ENCODE measurements around the gene SLC35F1.

Gene SLC35F1

GRCh38 chr6:118280210-118280609 lies 373.1 kb downstream of the SLC35F1 start:
- no peak for TF ChIP-seq CTCF (IDR thresholded peaks at IDR 0.05; ENCODE audit: low read depth, low read length, missing control alignments)
- no peak overlapping the region for H3K4me3 ChIP-seq (ENCODE audit: low read depth, low read length)
- peak; percentile 51 for DNase-seq (ENCODE audit: low read depth)

GRCh38 chr6:118281291-118281690 lies 374.2 kb downstream of the SLC35F1 start:
- no peak overlapping the region for H3K4me3 ChIP-seq (ENCODE audit: low read depth, low read length)
- no peak for TF ChIP-seq CTCF (IDR thresholded peaks at IDR 0.05; ENCODE audit: low read depth, low read length, missing control alignments)
- no peak for DNase-seq (ENCODE audit: low read depth)

GRCh38 chr6:118283766-118284165 lies 376.7 kb downstream of the SLC35F1 start:
- peak; percentile 64 for TF ChIP-seq CTCF (IDR thresholded peaks at IDR 0.05; ENCODE audit: low read depth, low read length, missing control alignments)
- no peak overlapping the region for H3K4me3 ChIP-seq (ENCODE audit: low read depth, low read length)
- DNase-seq (ENCODE audit: low read depth): peak; percentile 16

DNA sequence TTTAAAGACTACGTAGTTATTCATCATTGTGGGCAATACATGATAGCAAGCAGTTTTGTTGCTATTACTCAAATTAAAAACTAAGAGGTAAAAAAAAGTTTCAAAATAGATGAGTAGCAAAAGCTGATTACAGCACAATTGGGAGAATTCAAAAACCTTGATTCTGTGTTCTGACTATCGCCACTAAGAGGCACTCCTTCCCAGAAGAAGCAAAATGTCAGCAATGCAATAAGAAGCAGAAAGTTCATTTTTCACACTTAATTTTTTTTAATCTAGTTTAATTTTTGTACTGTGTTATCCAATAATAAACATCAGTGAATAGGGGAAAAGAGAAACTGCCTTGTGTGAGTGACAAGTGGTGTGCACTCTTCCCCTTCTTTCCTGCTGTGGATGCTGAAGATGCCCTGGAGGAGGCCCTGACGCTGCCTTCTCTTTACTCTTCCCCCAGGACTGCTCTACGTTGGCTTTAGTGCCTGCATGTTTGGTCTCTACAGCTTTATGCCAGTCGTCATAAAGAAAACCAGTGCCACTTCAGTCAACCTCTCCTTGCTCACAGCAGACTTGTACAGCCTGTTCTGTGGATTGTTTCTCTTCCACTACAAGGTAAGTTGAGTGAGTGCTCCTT lies 377.8 kb downstream of the SLC35F1 start:
- no peak for DNase-seq (ENCODE audit: low read depth)
- no peak overlapping the region for H3K4me3 ChIP-seq (ENCODE audit: low read depth, low read length)
- TF ChIP-seq CTCF (IDR thresholded peaks at IDR 0.05; ENCODE audit: low read depth, low read length, missing control alignments): no peak

DNA sequence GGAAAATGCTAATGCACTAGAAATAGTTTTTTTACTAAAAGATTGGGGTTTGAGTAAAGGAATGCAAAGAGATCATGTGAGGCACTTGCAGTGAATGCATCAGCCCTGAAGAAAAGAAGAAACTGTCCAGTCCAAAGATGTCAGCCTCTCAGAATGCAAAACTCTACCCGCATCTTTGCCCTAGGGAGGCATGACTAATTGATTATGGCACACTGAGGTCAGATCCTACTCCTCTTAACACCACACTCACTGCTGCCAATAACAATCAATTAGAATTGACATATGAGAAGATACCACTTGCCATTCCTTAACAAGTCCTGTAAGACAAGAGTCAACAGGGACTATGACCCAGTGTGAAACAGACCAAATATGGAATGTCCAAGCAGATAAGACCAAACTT lies 378.7 kb downstream of the SLC35F1 start:
- no peak overlapping the region for H3K4me3 ChIP-seq (ENCODE audit: low read depth, low read length)
- TF ChIP-seq CTCF (IDR thresholded peaks at IDR 0.05; ENCODE audit: low read depth, low read length, missing control alignments): no peak
- DNase-seq (ENCODE audit: low read depth): no peak

GRCh38 chr6:118288355-118289124 lies 381.5 kb downstream of the SLC35F1 start:
- DNase-seq (ENCODE audit: low read depth): no peak
- no peak overlapping the region for H3K4me3 ChIP-seq (ENCODE audit: low read depth, low read length)
- TF ChIP-seq CTCF (IDR thresholded peaks at IDR 0.05; ENCODE audit: low read depth, low read length, missing control alignments): no peak
